ENCODE results near the gene CPNE4.
"Not testable (repeated sequence)": the region's sequence is repeated elsewhere in the genome, so short reads cannot be mapped to it uniquely, and the experiment has no call there.

Gene CPNE4

GRCh38 chr3:132016061-132017041 is 18.5 kb downstream of the CPNE4 start:
- DNase-seq, result no peak

DNA sequence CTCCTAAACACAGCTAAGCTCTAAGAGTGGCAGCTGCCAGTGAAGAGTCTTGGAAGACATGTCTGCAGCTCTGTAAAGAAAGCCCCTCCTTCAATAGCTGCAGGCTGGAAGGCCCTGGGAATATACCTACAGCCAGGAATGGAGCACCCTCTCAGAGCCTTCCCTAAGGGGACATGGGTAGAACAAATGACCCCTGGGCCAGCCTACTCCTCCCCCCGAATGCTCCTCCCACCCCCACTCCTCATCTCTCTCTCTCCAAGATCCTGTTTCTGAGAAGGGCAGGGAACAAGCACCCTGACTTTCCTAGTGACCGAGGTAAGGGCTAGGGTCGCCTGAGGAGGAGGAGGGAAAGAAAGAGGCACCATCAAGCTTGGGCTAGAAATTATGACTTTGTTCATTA is 20.7 kb downstream of the CPNE4 start:
- no peak for DNase-seq

DNA sequence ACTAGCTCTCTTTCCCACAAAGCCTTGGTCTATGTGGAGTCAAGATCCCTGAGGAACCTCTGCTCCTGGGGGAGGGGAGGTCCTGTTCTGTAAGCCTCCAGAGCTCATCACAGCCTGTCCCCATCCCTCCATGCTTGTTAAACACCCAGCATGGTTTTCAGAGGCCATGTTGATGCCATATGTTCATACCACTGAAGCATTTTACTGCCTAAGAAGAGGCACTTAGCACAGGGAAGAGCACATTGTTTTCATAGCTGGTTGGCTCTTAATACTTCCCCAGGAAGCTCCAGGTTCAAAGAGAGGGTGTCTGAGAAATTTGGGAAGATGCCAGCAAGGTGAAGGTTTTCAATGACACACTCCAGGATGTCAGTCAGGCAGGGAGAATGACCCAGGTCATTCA is 25.6 kb downstream of the CPNE4 start:
- DNase-seq, result no peak

DNA sequence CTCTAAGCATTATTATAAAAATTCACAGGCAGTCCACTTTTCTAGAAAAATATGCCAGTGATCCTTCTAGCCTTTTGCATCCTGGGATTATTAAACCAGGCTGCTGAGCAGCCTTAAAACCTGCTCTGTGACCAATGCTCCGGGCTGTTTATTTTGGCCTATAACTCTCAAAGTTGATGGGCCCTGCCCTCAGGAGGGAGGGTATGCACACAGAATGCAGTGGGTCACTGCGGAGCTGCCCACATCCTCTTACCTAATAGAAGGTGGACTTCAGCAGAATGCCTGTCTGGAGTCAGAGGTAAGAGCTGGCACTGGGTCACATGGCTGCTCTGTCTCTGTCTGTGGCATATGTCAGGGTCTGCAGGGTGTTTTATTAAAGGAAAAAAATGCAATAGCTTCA is 26.0 kb downstream of the CPNE4 start:
- DNase-seq, result no peak

DNA sequence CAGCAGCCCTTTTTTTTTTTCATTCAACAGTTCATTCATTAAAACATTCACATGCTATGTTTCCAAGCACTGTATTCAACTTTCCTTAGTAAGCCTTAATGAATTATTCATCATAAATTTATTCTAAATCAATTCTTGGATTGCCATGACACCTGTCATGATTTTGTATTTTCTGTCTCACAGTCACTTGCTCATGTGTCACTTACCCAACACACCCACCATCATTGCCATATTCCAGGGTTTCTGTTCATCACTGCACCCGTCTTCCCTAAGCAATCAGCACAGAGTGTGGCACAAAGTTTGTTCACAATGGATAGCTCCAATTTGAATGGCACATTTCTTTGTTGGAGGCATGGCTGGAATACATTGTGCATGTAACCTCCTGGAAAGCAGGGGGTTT is 27.2 kb downstream of the CPNE4 start:
- DNase-seq, result no peak

DNA sequence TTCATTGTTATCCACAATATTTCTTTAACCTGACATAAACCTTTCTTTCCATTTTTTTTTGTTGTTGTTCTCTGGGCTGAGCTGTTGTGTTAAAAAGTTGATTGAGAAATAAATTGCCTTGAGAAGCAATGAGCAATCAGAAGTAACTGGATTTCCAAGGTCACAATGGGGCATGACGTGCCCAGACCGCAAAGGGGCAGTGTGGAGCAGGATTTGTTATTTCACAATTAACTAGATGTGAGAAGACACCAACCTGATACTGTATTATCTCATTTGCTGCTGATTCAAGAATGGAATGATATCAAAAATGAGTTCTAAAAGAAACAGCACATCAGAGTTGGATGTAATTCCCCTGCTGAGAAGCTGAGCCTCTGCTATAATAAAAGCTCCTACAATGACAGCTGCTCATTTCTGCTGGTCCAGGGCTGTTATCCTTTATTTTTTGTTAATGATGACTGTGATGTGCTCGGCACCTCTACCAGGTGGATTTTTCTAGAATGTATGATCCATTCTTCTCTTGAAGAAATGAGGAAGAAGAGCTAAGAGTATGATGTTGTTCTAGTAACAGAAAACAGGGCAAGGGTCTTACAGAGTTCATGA is 28.1 kb downstream of the CPNE4 start:
- no peak for DNase-seq

GRCh38 chr3:132004571-132004970 is 30.2 kb downstream of the CPNE4 start:
- no peak for DNase-seq

DNA sequence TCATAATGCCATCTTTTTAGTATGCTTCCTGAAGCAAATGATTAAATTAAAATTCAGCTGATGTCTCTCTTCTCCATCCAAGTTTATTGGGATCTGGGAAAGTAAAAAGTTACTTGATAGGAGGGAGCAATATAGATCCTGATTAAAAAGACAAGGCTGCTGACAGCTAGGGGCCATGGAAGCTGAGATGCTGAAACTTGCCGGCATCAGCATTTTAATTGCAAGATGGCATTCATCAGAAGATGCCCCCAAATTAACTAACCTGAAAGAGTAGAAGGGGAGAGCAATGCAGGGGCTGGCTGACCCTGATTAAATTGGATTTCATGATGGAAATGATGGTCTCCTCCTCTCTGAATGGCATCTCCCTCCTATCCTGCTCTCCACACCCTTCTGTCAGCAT is 31.1 kb downstream of the CPNE4 start:
- no peak for DNase-seq

- DNase-seq, result no peak
Observed at GRCh38 chr3:132001999-132002398, 32.8 kb downstream of the CPNE4 start.

GRCh38 chr3:132001036-132001435 is 33.8 kb downstream of the CPNE4 start:
- DNase-seq, result no peak

- DNase-seq, result no peak
Observed at GRCh38 chr3:131998027-131998426, 36.8 kb downstream of the CPNE4 start.

- no peak for DNase-seq
Observed at GRCh38 chr3:131995891-131996290, 38.9 kb downstream of the CPNE4 start.

- DNase-seq, result no peak
Observed at GRCh38 chr3:131989318-131989717, 45.5 kb downstream of the CPNE4 start.

- no peak for DNase-seq
Observed at GRCh38 chr3:131988209-131988608, 46.6 kb downstream of the CPNE4 start.

DNA sequence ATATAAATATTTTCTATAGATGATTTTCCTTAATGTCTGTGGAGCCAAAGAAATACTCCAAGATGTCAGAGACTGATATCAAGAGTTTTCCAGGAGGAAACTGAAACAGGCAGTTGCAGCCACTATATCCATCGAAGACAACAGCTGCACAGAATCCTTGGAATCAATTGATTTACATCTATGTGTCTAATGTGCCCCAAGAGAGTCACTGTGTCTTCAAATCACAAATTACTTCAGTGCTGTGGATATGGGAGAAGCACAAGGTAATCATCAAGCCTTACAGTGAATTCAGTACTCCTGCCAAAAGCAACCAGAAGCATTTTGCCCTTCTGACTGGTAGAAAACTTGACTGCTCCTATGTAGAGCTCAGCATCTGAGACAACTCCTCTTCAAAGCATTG is 51.1 kb downstream of the CPNE4 start:
- DNase-seq, result no peak

- no peak for DNase-seq
Observed at GRCh38 chr3:131981323-131981722, 53.5 kb downstream of the CPNE4 start.

DNA sequence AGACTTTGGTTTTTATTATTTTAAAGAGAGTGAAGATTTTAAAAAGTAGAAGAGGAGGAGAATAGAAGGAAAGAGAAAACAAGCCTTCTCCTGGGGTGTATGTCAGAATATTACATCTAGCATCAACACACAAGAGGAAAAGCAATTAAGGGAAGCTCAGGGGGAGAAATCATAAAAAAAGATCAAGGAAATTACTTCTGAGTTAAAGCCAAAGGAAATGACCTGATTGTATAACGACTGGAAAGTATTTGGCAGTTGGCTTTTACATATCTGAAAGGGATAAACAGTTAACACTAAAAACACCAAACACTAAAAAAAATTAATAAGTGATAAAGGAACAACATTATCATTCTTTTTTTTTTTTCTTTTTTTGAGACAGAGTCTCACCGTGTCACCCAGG is 58.4 kb downstream of the CPNE4 start:
- no peak for DNase-seq

DNA sequence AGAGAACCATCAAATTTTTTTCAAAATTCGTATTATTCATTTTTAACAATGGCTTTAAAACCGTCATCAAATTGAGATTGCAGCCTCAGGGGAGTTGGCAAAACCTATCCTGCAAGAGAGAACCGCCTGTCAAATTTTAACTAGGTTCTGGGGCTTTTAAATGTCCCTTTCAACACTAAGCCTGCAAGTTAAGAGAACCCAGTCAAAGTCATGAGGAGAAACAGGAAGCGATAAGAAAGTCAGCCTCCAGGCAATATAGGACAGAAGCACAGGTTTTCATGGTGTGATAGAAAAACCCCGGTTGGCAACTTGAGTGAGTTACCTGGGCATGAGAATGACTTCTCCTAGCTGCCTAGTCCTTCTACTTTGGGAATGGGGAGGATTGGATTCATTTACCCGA is 59.8 kb downstream of the CPNE4 start:
- DNase-seq, result no peak

DNA sequence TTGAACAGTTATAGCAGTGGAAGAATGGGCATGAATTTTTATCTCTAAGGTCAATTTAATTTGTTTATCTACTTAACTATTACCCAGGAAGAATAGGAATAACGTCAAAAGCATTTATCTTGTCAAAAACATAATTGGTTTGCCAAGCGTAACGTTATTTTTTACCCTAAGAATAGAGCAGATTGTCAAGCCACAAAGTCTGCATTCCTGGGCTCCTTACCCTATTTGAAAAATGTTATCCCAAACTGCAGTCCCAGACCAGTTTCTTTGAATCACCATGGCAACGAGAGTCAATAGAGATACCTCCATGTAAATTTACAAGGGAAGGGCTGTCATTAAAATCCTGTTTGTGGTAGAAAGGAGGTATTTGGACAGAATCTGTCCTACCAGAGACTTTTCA is 61.1 kb downstream of the CPNE4 start:
- DNase-seq, result no peak

GRCh38 chr3:131972550-131972949 is 62.3 kb downstream of the CPNE4 start:
- DNase-seq, result no peak

- DNase-seq, result no peak
Observed at GRCh38 chr3:131972091-131972490, 62.7 kb downstream of the CPNE4 start.

DNA sequence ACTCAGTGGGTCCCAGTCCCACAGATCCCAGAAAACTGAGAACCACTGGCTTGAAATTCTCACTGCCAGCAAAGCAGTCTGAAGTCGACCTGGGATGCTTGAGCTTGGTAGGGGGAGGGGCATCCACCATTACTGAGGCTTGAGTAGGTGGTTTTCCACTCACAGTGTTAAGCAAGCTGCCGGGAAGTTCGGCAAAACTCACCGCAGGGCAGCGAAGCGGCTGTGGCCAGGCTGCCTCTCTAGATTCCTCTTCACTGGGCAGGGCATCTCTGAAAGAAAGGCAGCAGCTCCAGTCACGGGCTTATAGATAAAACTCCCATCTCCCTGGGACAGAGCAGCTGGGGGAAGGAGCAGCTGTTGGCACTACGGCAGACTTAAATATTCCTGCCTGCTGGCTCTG is 71.4 kb downstream of the CPNE4 start:
- not testable (repeated sequence) for DNase-seq

DNA sequence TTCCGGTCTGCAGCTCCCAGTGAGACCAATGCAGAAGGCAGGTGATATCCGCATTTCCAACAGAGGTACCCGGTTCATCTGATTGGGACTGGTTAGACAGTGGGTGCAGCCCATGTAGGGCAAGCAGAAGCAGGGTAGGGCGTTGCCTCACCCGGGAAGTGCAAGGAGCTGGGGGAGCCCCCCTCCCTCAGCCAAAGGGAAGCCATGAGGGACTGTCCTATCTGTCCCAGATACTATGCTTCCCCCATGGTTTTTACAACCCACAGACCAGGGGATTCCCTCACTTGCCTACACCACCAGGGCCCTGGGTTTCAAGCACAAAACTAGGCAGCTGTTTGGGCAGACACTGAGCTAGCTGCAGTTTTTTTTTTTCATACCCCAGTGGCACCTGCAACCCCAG is 71.8 kb downstream of the CPNE4 start:
- DNase-seq, result no peak

DNA sequence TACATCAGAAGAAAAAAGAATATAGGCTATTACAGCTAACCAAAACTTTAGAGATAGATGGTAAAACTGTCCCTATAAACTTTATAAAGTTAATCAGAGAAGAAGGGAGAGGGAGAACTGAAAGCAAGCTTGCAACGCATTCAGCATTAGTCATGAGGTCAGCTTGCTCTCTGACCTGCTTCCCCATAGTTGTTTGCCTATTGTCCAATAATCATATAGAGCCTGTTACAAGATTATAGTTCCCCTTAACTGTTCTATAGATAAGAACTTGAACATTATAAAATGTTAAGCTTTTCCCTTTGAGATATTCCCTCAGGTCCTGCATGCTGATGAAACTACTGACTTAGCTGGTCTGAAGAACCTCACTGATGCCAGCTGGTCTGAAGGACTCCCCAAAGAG is 74.5 kb downstream of the CPNE4 start:
- DNase-seq, result no peak

DNA sequence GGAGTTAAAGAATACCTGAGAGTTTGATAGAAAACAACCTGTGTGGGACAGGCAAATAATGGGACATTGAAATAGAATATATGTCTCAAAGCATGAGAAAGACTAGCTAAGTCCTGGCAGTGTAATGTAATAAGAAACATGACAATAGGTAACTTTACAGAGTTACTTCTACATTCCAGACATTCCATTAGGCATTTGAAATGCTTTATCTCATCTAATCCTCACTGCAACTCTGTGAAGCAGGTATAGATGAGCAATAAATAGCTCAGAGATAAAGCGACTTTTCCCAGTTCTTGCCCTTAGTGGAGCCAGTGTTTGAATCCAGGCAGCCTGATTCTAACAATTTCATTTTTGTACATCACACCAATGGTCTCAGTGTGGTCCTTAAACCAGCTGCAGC is 76.8 kb downstream of the CPNE4 start:
- no peak for DNase-seq
